Erythroblast (primary cell): ENCODE results near the gene TFDP1.

Source experiments
- GATA1 ChIP-seq: IDR thresholded peaks from 2 replicates; pipeline ENCODE4 v1.6.1; 2011; ENCODE audit warnings: low read depth, mild to moderate bottlenecking, control low read depth, low read length, moderate library complexity
- POLR2A ChIP-seq: IDR thresholded peaks from 2 replicates; pipeline ENCODE4 v1.6.1; 2011; ENCODE audit warnings: mild to moderate bottlenecking, low read length

DNA sequence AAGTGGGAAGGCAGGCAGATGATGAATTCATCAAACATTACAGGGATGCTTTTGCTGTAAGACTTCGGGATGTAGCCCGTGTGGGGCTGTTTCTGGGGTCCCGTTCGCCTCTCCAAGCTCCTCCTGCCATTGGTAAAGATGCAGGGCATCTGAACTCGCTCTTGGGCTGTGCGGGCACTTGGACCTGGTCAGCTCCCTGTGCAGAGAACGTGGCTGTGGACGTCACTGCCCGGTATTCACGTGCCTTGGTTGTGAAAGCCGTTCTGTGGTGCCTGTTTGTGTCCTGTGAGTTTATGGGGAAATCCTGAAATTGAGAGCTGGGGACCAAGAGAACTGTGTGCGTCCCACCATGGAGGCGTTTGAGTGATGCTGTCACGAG, 5.4 kb downstream of the TFDP1 start:
- TF ChIP-seq POLR2A (no peak), GATA1 (no peak)
